ENCODE results near the gene TAT.

TAT gene

DNA sequence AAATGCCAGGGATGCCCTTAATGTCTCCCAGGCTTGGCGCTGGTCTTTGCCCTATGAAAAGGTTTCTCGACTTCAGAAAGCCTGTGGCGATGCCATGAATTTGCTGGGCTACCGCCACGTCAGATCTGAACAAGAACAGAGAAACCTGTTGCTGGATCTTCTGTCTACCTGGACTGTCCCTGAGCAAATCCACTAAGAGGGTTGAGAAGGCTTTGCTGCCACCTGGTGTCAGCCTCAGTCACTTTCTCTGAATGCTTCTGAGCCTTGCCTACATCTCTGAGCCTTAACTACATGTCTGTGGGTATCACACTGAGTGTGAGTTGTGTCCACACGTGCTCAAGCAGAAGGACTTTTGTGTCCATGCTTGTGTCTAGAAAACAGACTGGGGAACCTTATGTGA is 39.2 kb downstream of the TAT start:
- no peaks in the 10 kb centered on the region for H3K36me3 ChIP-seq (ENCODE audit: control insufficient read depth, insufficient read depth, low read length)
- H3K27ac ChIP-seq (ENCODE audit: low read depth, low read length, severe bottlenecking): no peak overlapping the region
- no peaks in the 10 kb centered on the region for H3K4me1 ChIP-seq (ENCODE audit: control insufficient read depth, insufficient read depth, low read length, poor library complexity, severe bottlenecking)
- no peak overlapping the region for H3K4me3 ChIP-seq (ENCODE audit: extremely low read depth, insufficient read depth, low read length, poor library complexity, severe bottlenecking)
- H3K9me3 ChIP-seq (ENCODE audit: control insufficient read depth, low read length): no peaks in the 10 kb centered on the region
- 49 to 64% methylated on average over 6 of the region's 6 CpGs for WGBS, 2 experiments (ENCODE audit: insufficient coverage in 2 of 2)

- H3K9me3 ChIP-seq (ENCODE audit: control insufficient read depth, low read length): no peaks in the 10 kb centered on the region
- WGBS, 2 experiments (ENCODE audit: insufficient coverage in 2 of 2): 93% methylated on average over 28 of the region's 28 CpGs
- no peaks in the 10 kb centered on the region for H3K4me1 ChIP-seq (ENCODE audit: control insufficient read depth, insufficient read depth, low read length, poor library complexity, severe bottlenecking)
- no peak overlapping the region for H3K4me3 ChIP-seq (ENCODE audit: extremely low read depth, insufficient read depth, low read length, poor library complexity, severe bottlenecking)
- no peak overlapping the region for H3K27ac ChIP-seq (ENCODE audit: low read depth, low read length, severe bottlenecking)
- H3K36me3 ChIP-seq (ENCODE audit: control insufficient read depth, insufficient read depth, low read length): no peaks in the 10 kb centered on the region
Observed at GRCh38 chr16:71536752-71537499, 40.0 kb downstream of the TAT start.

DNA sequence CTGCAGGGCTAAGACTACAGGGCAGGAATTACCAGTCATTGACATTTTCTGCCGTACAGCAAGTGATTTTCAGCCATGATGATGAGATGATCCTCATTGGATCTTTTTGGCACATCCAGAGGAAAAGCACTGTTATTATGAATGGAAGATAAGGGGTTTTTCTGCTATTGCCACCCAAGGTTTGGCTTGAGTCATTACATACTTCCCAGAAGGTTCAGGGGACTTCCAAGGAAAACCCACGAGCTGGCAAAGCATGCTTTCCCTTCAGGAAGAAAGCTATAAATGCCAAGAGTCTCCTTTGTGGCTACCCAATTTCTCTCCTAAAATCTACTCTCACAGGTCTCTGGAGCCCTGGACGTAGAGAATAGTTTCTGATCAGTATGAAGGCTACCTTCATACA is 44.5 kb downstream of the TAT start:
- H3K4me3 ChIP-seq (ENCODE audit: extremely low read depth, insufficient read depth, low read length, poor library complexity, severe bottlenecking): no peak overlapping the region
- H3K9me3 ChIP-seq (ENCODE audit: control insufficient read depth, low read length): no peaks in the 10 kb centered on the region
- H3K27ac ChIP-seq (ENCODE audit: low read depth, low read length, severe bottlenecking): no peak overlapping the region
- no peaks in the 10 kb centered on the region for H3K4me1 ChIP-seq (ENCODE audit: control insufficient read depth, insufficient read depth, low read length, poor library complexity, severe bottlenecking)
- WGBS, 2 experiments (ENCODE audit: insufficient coverage in 2 of 2): 79 to 94% methylated on average over 2 of the region's 3 CpGs
- H3K36me3 ChIP-seq (ENCODE audit: control insufficient read depth, insufficient read depth, low read length): no peaks in the 10 kb centered on the region

- no peak overlapping the region for H3K27ac ChIP-seq (ENCODE audit: low read depth, low read length, severe bottlenecking)
- peaks cover 21% of the 10 kb centered on the region for H3K4me1 ChIP-seq (ENCODE audit: control insufficient read depth, insufficient read depth, low read length, poor library complexity, severe bottlenecking)
- H3K9me3 ChIP-seq (ENCODE audit: control insufficient read depth, low read length): no peaks in the 10 kb centered on the region
- no peaks in the 10 kb centered on the region for H3K36me3 ChIP-seq (ENCODE audit: control insufficient read depth, insufficient read depth, low read length)
- no peak overlapping the region for H3K4me3 ChIP-seq (ENCODE audit: extremely low read depth, insufficient read depth, low read length, poor library complexity, severe bottlenecking)
- WGBS, 2 experiments (ENCODE audit: insufficient coverage in 2 of 2): 87 to 100% methylated on average over 3 to 4 of the region's 4 CpGs
Observed at GRCh38 chr16:71528863-71529262, 48.0 kb downstream of the TAT start.

GRCh38 chr16:71528257-71528656 is 48.6 kb downstream of the TAT start:
- H3K9me3 ChIP-seq (ENCODE audit: control insufficient read depth, low read length): no peaks in the 10 kb centered on the region
- H3K27ac ChIP-seq (ENCODE audit: low read depth, low read length, severe bottlenecking): no peak overlapping the region
- H3K4me3 ChIP-seq (ENCODE audit: extremely low read depth, insufficient read depth, low read length, poor library complexity, severe bottlenecking): no peak overlapping the region
- no peaks in the 10 kb centered on the region for H3K36me3 ChIP-seq (ENCODE audit: control insufficient read depth, insufficient read depth, low read length)
- peaks cover 21% of the 10 kb centered on the region for H3K4me1 ChIP-seq (ENCODE audit: control insufficient read depth, insufficient read depth, low read length, poor library complexity, severe bottlenecking)
- 89 to 100% methylated on average over 1 of the region's 1 CpG for WGBS, 2 experiments (ENCODE audit: insufficient coverage in 2 of 2)

DNA sequence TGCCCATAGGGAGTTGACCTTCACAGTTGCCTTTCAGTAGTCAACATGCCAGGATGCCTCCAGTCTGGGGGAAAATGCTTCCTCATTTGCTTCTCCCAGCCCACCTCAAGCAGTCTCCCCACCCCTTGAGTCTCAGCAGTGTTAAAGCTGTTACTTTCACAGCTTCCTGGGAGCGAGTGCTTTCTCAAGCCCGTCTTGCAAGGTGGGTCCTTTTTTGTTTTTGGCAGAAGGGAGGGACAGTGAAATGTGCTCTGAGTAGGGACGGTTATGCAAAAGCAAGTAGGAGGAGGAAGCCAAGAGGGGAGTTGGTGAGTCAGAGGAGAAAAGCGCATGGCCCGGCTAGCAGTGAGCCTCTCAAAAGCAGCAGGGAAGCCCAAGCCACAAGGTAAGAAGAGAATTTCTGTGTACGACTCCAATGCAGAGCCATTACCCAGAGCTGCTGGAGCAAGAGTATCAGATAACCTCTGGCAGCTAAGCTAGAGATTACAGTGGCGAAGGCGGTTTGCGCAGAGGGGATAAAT is 50.7 kb downstream of the TAT start, which contains the start of gene CHST4:
Gene CHST4 (plus strand): TSS at position 316 of the 521 bp plus-strand sequence. CDS start 10,252 bp downstream, outside the sequence.
- WGBS, 2 experiments (ENCODE audit: insufficient coverage in 2 of 2): 0 to 1% methylated on average over 5 to 9 of the region's 9 CpGs
- no peaks in the 10 kb centered on the region for H3K36me3 ChIP-seq (ENCODE audit: control insufficient read depth, insufficient read depth, low read length)
- H3K4me3 ChIP-seq (ENCODE audit: extremely low read depth, insufficient read depth, low read length, poor library complexity, severe bottlenecking): no peak within 1 kb of the TSS
- H3K9me3 ChIP-seq (ENCODE audit: control insufficient read depth, low read length): no peaks in the 10 kb centered on the region
- H3K27ac ChIP-seq (ENCODE audit: low read depth, low read length, severe bottlenecking): peak within 1 kb of the TSS; percentile 43
- H3K4me1 ChIP-seq (ENCODE audit: control insufficient read depth, insufficient read depth, low read length, poor library complexity, severe bottlenecking): peaks cover 21% of the 10 kb centered on the region

- Histone ChIP-seq H3K9me3 (ENCODE audit: control insufficient read depth, low read length) (no peaks in the 10 kb centered on the region), H3K27ac (ENCODE audit: low read depth, low read length, severe bottlenecking) (no peak overlapping the region), H3K4me1 (ENCODE audit: control insufficient read depth, insufficient read depth, low read length, poor library complexity, severe bottlenecking) (peaks cover 21% of the 10 kb centered on the region), H3K4me3 (ENCODE audit: extremely low read depth, insufficient read depth, low read length, poor library complexity, severe bottlenecking) (no peak overlapping the region), H3K36me3 (ENCODE audit: control insufficient read depth, insufficient read depth, low read length) (no peaks in the 10 kb centered on the region)
- 72 to 77% methylated on average over 4 to 6 of the region's 16 CpGs for WGBS, 2 experiments (ENCODE audit: insufficient coverage in 2 of 2)
Observed at GRCh38 chr16:71524566-71525553, 52.0 kb downstream of the TAT start.

GRCh38 chr16:71520550-71520949 is 56.3 kb downstream of the TAT start:
- Histone ChIP-seq H3K36me3 (ENCODE audit: control insufficient read depth, insufficient read depth, low read length) (no peaks in the 10 kb centered on the region), H3K27ac (ENCODE audit: low read depth, low read length, severe bottlenecking) (no peak overlapping the region), H3K4me3 (ENCODE audit: extremely low read depth, insufficient read depth, low read length, poor library complexity, severe bottlenecking) (no peak overlapping the region), H3K4me1 (ENCODE audit: control insufficient read depth, insufficient read depth, low read length, poor library complexity, severe bottlenecking) (peaks cover 7% of the 10 kb centered on the region), H3K9me3 (ENCODE audit: control insufficient read depth, low read length) (no peaks in the 10 kb centered on the region)
- 76 to 88% methylated on average over 3 of the region's 3 CpGs for WGBS, 2 experiments (ENCODE audit: insufficient coverage in 2 of 2)

Measured in mesodermal cell (in vitro differentiated cells).